Stimulated activated CD4-positive, alpha-beta T cell treated with anti-CD3 and anti-CD28 coated beads, Interleukin-4, amount 100 ng/mL, for 24 hours (primary cell): ENCODE results near the gene ENTREP1.
"Not testable (repeated sequence)": the region's sequence is repeated elsewhere in the genome, so short reads cannot be mapped to it uniquely, and the experiment has no call there.

ENCODE experiments used
- DNase-seq: peaks from one replicate; pipeline ENCODE4 v3.0.0-alpha.2; 2020

The ENTREP1 gene

GRCh38 chr9:69411931-69412740 is 87.1 kb downstream of the ENTREP1 start:
- no peak for DNase-seq

DNA sequence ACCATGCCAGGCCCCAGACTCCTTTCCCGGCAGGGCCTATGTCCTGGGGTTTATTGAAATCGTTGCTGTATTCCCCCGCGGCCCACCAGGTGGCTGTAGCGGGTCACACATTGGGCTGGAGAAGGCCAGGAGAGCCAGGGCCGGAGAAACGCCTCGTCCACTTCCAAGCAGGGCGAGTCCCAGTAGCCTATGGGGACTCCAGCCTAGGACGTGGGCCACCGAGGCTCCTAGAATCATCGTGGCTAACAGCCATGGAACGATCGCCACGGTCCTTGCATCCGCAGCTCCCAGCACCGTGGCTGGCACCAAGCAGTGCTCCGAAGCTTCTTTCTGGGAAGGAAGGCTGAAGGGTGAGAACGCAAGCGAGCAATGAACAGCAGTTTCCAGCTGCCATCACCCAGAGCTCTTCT is 87.7 kb downstream of the ENTREP1 start:
- no peak for DNase-seq

GRCh38 chr9:69420611-69421270 is 95.7 kb downstream of the ENTREP1 start:
- no peak for DNase-seq

DNA sequence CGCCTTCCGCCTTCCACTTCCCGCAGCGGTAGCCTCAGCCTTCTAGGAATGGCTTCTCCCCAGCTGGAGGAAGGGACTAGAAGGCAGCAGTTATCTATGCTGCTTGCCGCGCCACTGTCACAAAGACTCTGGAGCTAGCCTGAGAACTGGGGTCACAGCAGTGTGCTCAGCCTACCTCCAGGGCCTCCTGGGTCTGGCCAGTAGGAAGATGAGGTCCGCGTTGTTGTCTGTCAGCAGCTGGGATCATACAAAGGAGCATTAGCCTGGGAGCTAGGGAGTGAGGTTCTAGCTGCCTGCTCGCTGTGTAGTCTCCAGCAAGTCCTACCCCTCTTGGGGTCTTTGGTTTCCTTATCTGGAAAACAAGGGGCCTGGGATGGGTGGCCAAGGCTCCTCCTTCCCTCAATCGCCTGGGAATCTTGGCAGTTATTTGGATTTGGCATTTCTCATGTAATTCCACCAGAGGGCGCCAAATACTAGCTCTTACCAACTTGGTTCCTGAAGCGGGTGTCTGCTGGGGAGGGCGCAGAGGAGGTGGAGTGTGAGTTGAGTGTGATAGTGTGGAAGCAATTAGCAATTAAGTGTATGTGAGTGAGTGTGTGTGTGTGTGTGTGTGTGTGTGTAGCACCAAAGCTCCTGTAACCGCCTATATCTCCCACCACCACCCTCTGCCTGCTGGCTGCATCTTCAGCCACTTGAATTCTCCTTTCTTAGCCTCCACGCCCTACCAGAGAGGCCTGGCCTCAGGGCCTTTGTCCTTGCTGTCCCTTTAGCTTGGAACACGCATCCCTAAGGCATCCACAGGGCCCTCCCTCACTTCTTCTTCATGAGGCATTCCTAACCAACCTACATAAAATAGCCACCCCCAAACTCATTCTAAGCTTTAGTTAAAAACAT is 97.1 kb downstream of the ENTREP1 start:
- peak; percentile 51 for DNase-seq

- no peak for DNase-seq
Measured at GRCh38 chr9:69425136-69425801, 100.3 kb downstream of the ENTREP1 start.

DNA sequence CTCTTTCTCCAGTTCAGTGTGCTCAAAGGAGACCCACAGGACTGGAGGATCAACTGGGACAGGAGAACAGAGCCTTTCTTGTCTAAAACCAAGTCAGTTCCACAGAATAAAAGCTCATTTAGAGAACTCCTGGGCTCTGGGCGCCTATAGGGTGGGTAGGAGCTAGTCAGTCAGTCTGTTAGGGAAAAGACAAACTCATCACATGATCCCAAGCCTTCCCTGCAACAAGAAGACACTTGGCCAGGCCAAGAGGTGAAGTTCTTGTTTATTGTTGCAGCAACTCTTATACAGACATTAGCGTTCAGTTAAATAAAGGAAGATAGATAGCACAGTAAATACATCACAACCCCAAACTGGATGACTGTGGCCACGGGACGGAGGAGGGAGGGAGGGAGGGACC is 102.3 kb downstream of the ENTREP1 start:
- no peak for DNase-seq

GRCh38 chr9:69428017-69428785 is 103.2 kb downstream of the ENTREP1 start:
- no peak for DNase-seq

DNA sequence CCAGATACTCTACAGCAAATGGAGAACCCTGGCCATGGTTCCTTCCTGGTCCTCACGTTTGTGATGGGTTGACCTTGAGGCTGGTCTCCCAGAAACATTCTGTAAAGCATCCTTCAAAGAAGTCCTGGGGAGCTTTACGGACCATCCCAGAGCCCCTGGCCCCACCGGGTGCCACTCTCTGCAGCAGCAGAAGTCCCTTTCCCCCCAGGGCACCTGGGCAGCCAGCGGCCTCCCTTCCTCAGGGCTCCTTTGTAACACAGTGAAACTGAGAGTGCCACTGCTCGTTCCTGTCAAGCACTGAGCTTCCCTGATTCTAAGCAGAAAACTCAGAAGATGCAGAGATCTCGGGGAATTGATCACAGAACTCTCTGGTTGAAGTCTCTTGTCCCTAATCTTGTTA is 104.3 kb downstream of the ENTREP1 start:
- DNase-seq: no peak

GRCh38 chr9:69430206-69430605 is 105.2 kb downstream of the ENTREP1 start:
- no peak for DNase-seq

DNA sequence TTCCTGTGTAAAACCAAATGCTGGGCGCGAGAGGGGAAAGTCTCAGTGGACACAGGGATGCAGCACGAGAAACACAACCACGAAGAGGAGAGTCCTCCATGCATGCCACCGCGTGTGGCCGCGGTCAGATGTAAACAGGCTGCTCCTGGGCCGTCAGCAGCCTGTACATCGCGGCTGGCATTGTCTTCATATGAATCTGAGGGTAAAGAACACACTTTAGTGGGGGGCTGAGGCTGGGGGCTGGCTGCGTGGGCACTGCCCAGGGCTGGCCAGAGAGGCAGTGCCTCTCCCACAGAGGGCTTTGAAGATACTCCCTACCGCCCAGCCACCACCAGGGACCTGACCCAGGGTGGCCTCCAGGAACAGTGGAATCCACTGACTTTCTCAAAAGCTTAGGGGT is 106.2 kb downstream of the ENTREP1 start:
- DNase-seq: no peak

DNA sequence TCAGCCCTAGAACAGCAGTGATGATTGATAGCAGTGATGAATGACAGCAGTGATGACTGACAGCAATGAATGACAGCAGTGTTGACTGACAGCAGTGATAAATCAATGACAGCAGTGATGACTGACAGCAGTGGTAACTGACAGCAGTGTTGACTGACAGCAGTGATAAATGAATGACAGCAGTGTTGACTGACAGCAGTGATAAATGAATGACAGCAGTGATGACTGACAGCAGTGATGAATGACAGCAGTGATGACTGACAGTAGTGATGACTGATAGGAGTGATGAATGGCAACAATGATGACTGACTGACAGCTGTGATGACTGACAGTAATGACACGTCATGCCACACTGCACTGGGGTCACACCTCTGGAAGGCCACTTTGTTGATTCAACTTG is 106.8 kb downstream of the ENTREP1 start:
- no peak for DNase-seq

GRCh38 chr9:69432623-69433022 is 107.6 kb downstream of the ENTREP1 start:
- no peak for DNase-seq

- DNase-seq: no peak
Measured at GRCh38 chr9:69433392-69433791, 108.4 kb downstream of the ENTREP1 start.

GRCh38 chr9:69433968-69434367 is 109.0 kb downstream of the ENTREP1 start:
- no peak for DNase-seq

DNA sequence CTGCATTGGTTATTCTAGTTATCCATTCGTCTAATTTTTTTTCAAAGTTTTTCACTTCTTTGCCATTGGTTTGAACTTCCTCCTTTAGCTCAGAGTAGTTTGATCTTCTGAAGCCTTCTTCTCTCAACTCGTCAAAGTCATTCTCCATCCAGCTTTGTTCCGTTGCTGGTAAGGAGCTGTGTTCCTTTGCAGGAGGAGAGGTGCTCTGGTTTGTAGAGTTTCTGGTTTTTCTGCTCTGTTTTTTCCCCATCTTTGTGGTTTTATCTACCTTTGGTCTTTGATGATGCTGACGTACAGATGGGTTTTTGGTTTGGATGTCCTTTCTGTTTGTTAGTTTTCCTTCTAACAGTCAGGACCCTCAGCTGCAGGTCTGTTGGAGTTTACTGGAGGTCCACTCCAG is 114.6 kb downstream of the ENTREP1 start:
- not testable (repeated sequence) for DNase-seq

GRCh38 chr9:69440254-69440955 is 115.4 kb downstream of the ENTREP1 start:
- not testable (repeated sequence) for DNase-seq
